Pancreas (tissue), 10 donors: ENCODE data around the gene SMIM3. TPM values are rescaled to one million over a fixed set of nuclear protein-coding genes. Genes with fewer than 3 reads are reported as not detected.

Experiments
- ATAC-seq, 4 donors: fragments of 200-7000 bp; cut with Tn5 transposase; one replicate each; pipeline versions ENCODE4 v1.8.0 to v1.9.1; 2020; ENCODE audit warnings: mild to moderate bottlenecking in 4 of 4, moderate library complexity in 4 of 4
- DNase-seq, 6 donors: peaks; one replicate each; pipeline ENCODE4 v3.0.0-alpha.2; 2020
- FAIRE-seq: peaks from 2 replicates; lab custom pipeline; 2012; peaks lifted over from hg19 to GRCh38; lab: Jason Lieb, UNC
- H3K27ac ChIP-seq, 4 donors: fragments of 200-600 bp; sonication (generic); 1 replicate in 3 of 4; 2 replicates in 1 of 4; pipeline versions ENCODE4 v1.5.0 to v1.8.0; 2020
- H3K27me3 ChIP-seq, 4 donors: fragments of 200-600 bp; one replicate each; pipeline ENCODE4 v1.8.0; 2021
- H3K36me3 ChIP-seq, 3 donors: fragments of 200-600 bp; sonication (generic) in 1 of 3; one replicate each; pipeline versions ENCODE4 v1.5.0 to v1.8.0; 2020 to 2021
- H3K4me1 ChIP-seq, 3 donors: fragments of 200-600 bp; one replicate each; pipeline ENCODE4 v1.8.0; 2021
- H3K4me3 ChIP-seq, 4 donors: fragments of 200-600 bp; sonication (generic) in 2 of 4; one replicate each; pipeline versions ENCODE4 v1.5.0 to v1.8.0; 2020 to 2021
- H3K9me3 ChIP-seq, 4 donors: fragments of 200-600 bp; one replicate each; pipeline ENCODE4 v1.8.0; 2021
- CTCF ChIP-seq, 4 donors: fragments of 200-600 bp; sonication (generic) in 3 of 4; IDR thresholded peaks; one replicate each; pipeline versions ENCODE4 v1.5.0 to v1.8.0; 2021; ENCODE audit warnings: antibody characterized with exemption in 4 of 4
- WGBS, 2 donors: extraction: QIAGEN DNeasy Blood & Tissue Kit; methylation state at CpG; one replicate each; pipeline ENCODE4 v1.1.7; 2013; 5-methylcytosine and 5-hydroxymethylcytosine counted together
- intact Hi-C, 3 donors: fragments of 100-400 bp; cut with DNase I; formaldehyde crosslinking; loops; one replicate each; pipeline versions ENCODE4 v1.11.1 to v1.14.2; 2022
- polyA plus RNA-seq, 2 donors: library from polyadenylated mRNA; stranded (reverse); fragments of 200-250 nt; gene quantifications; one replicate each; pipeline ENCODE4 v1.2.3, GENCODE V29; 2013
- total RNA-seq, 6 donors: library from RNA; stranded (reverse); fragmentation: NEBNext Ultra II Directional in 4 of 6; extraction: Animal tissue kit (Norgen Biotek cat#: 25700) in 4 of 6; gene quantifications; one replicate each; pipeline versions ENCODE4 v1.2.1 to v1.2.4, GENCODE V29; 2021 to 2023
- donor health status: healthy with polysubstance abuse.
- donor health status: DM: no; HTN: no; CAD: no; lungs with moderate emphysema.
- donor health status: DM: no; HTN: no; CAD: no.
- donor health status: control.
- donor health status: control.
- donor health status: Bipolar disorder and iron deficiency.
- donor health status: DM: yes; HTN: yes; CAD: no.
- donor health status: DM: no; HTN: no; CAD: no.
- donor health status: DM: no; HTN: no; CAD: no.
- donor health status: DM: yes; HTN: yes; CAD: no.

Gene SMIM3
- total and polyA plus RNA-seq, 8 donors, result 9.7 to 33.1 (median 13.2) TPM

GRCh38 chr5:150751096-150751891, 27.3 kb upstream of the SMIM3 start:
- H3K9me3 ChIP-seq, result no peaks in the 10 kb centered on the region
- H3K4me1 ChIP-seq, result peaks cover 21 to 31% (median 27%) of the 10 kb centered on the region in 3 donors
- 59 to 60% methylated on average over 3 of the region's 3 CpGs for WGBS, 2 donors
- H3K27me3 ChIP-seq, result no peaks in the 10 kb centered on the region
- H3K36me3 ChIP-seq, result peaks cover 0 to 17% (median 7%) of the 10 kb centered on the region in 3 donors
- intact Hi-C loops, result no loop called here
- no peak for FAIRE-seq
- no peak for TF ChIP-seq CTCF (IDR thresholded peaks at IDR 0.05)
- H3K4me3 ChIP-seq, result no peak overlapping the region
- DNase-seq, result no peak
- ATAC-seq, result no peak
- H3K27ac ChIP-seq, result no peak overlapping the region

GRCh38 chr5:150753463-150753862, 25.1 kb upstream of the SMIM3 start:
- Histone ChIP-seq H3K4me3 (no peak overlapping the region), H3K36me3 (peaks cover 0 to 17% (median 7%) of the 10 kb centered on the region in 3 donors), H3K4me1 (peaks cover 35 to 42% (median 37%) of the 10 kb centered on the region in 3 donors), H3K9me3 (no peaks in the 10 kb centered on the region), H3K27ac (peak overlapping the region in 2 of 4 donors; percentile 47 to 65), H3K27me3 (no peaks in the 10 kb centered on the region)
- WGBS, 2 donors, result 52 to 53% methylated on average over 5 of the region's 5 CpGs
- intact Hi-C loops, result no loop called here
- DNase-seq, result no peak
- no peak for ATAC-seq
- no peak for FAIRE-seq
- TF ChIP-seq CTCF (IDR thresholded peaks at IDR 0.05), result no peak

GRCh38 chr5:150753863-150754262, 24.7 kb upstream of the SMIM3 start:
- DNase-seq (no peak), ATAC-seq (peak; percentile 12 to 52 (median 30)), FAIRE-seq (no peak)
- peaks cover 35 to 42% (median 37%) of the 10 kb centered on the region in 3 donors for H3K4me1 ChIP-seq
- no peaks in the 10 kb centered on the region for H3K9me3 ChIP-seq
- no peak overlapping the region for H3K4me3 ChIP-seq
- intact Hi-C loops, result no loop called here
- H3K36me3 ChIP-seq, result peaks cover 0 to 17% (median 7%) of the 10 kb centered on the region in 3 donors
- 17 to 21% methylated on average over 1 of the region's 1 CpG for WGBS, 2 donors
- H3K27ac ChIP-seq, result peak overlapping the region in 3 of 4 donors; percentile 9 to 65 (median 47)
- no peaks in the 10 kb centered on the region for H3K27me3 ChIP-seq
- no peak for TF ChIP-seq CTCF (IDR thresholded peaks at IDR 0.05)

- H3K9me3 ChIP-seq, result no peaks in the 10 kb centered on the region
- peak overlapping the region in 2 of 4 donors; percentile 95 for H3K27ac ChIP-seq
- FAIRE-seq (no peak), DNase-seq (no peak), ATAC-seq (no peak)
- peaks cover 26 to 35% (median 30%) of the 10 kb centered on the region in 3 donors for H3K4me1 ChIP-seq
- no peak for TF ChIP-seq CTCF (IDR thresholded peaks at IDR 0.05)
- no peaks in the 10 kb centered on the region for H3K27me3 ChIP-seq
- peak overlapping the region in 2 of 4 donors; percentile 58 to 60 for H3K4me3 ChIP-seq
- intact Hi-C loops, result no loop called here
- peaks cover 0 to 7% (median 7%) of the 10 kb centered on the region in 3 donors for H3K36me3 ChIP-seq
- WGBS, 2 donors, result 62 to 73% methylated on average over 1 of the region's 1 CpG
Observed at GRCh38 chr5:150757087-150757649, 21.4 kb upstream of the SMIM3 start.
